Tibial nerve (tissue), 4 donors: Measurements from ENCODE around the gene CHL1. TPM values are rescaled to one million over a fixed set of nuclear protein-coding genes. Genes with fewer than 3 reads are reported as not detected.

Experiments used
- DNase-seq, 2 donors: peaks; one replicate each; pipeline ENCODE4 v3.0.0-alpha.2; 2019; ENCODE audit warnings: low spot score in 2 of 2
- H3K27ac ChIP-seq, 4 donors: fragments of 200-600 bp; sonication (generic) in 3 of 4; one replicate each; pipeline ENCODE4 v1.5.1; 2017 to 2019; ENCODE audit warnings: mild to moderate bottlenecking in 1 of 4
- H3K27me3 ChIP-seq, 2 donors: fragments of 200-600 bp; sonication (generic) in 1 of 2; one replicate each; pipeline versions ENCODE4 v1.5.1 to v1.6.0; 2017 to 2019
- H3K36me3 ChIP-seq, 3 donors: fragments of 200-600 bp; sonication (generic); one replicate each; pipeline ENCODE4 v1.5.1; 2018 to 2019
- H3K4me1 ChIP-seq, 4 donors: fragments of 200-600 bp; sonication (generic) in 3 of 4; one replicate each; pipeline ENCODE4 v1.5.1; 2017 to 2019
- H3K4me3 ChIP-seq, 4 donors: fragments of 200-600 bp; sonication (generic) in 3 of 4; one replicate each; pipeline ENCODE4 v1.5.1; 2017 to 2019; ENCODE audit warnings: mild to moderate bottlenecking in 1 of 4, moderate library complexity in 1 of 4
- H3K9me3 ChIP-seq, 4 donors: fragments of 200-600 bp; sonication (generic) in 3 of 4; one replicate each; pipeline ENCODE4 v1.5.1; 2017 to 2019
- CTCF ChIP-seq, 5 experiments: fragments of 200-600 bp in 3 of 5; fragments of 450-650 bp in 2 of 5; sonication (generic) in 3 of 5; IDR thresholded peaks; one replicate each; pipeline ENCODE4 v1.5.1; 2016 to 2019; ENCODE audit warnings: antibody characterized with exemption in 5 of 5, mild to moderate bottlenecking in 3 of 5, moderate library complexity in 2 of 5
- EP300 ChIP-seq, 2 donors: sonication (generic); formaldehyde crosslinking; IDR thresholded peaks; one replicate each; pipeline ENCODE4 v1.6.1; 2017; ENCODE audit warnings: antibody characterized with exemption in 2 of 2, mild to moderate bottlenecking in 1 of 2
- POLR2A ChIP-seq, 2 donors: fragments of 450-650 bp; IDR thresholded peaks; one replicate each; pipeline ENCODE4 v1.6.1; 2017; ENCODE audit warnings: antibody characterized with exemption in 2 of 2, mild to moderate bottlenecking in 2 of 2, moderate library complexity in 2 of 2
- WGBS, 2 donors: methylation state at CpG; one replicate each; pipeline ENCODE4 v1.1.5; 2018; 5-methylcytosine and 5-hydroxymethylcytosine counted together
- total RNA-seq, 4 donors: library from RNA; depleted of rRNA; stranded (reverse); fragments of >200 nt; gene quantifications; one replicate each; pipeline ENCODE4 v1.1.0, GENCODE V29; 2016

The CHL1 gene
- total RNA-seq, 4 donors from 2014 or later: 156 to 290 (median 235) TPM

GRCh38 chr3:352599-352998, 156.0 kb downstream of the CHL1 start:
- no peaks in the 10 kb centered on the region for H3K9me3 ChIP-seq
- 91% methylated on average over 1 of the region's 1 CpG for WGBS, 2 donors

GRCh38 chr3:353191-353739, 156.7 kb downstream of the CHL1 start:
- 85% methylated on average over 3 of the region's 3 CpGs for WGBS, 2 donors
- Histone ChIP-seq H3K9me3 (no peaks in the 10 kb centered on the region), H3K27ac (no peak overlapping the region), H3K27me3 (no peaks in the 10 kb centered on the region), H3K4me1 (peaks cover 0 to 5% (median 2%) of the 10 kb centered on the region in 4 donors), H3K36me3 (peaks cover 0 to 8% (median 0%) of the 10 kb centered on the region in 3 donors), H3K4me3 (no peak overlapping the region)
- DNase-seq: no peak
- TF ChIP-seq EP300 (IDR thresholded peaks at IDR 0.05): no peak
- no peak for TF ChIP-seq CTCF (IDR thresholded peaks at IDR 0.05)
- no peak for TF ChIP-seq POLR2A (IDR thresholded peaks at IDR 0.05)

More at GRCh38 chr3:352599-352998, 156.0 kb downstream of the CHL1 start:
- H3K27me3 ChIP-seq: no peaks in the 10 kb centered on the region
- H3K36me3 ChIP-seq: peaks cover 0 to 8% (median 0%) of the 10 kb centered on the region in 3 donors
- DNase-seq: no peak
- H3K4me1 ChIP-seq: peaks cover 0 to 5% (median 2%) of the 10 kb centered on the region in 4 donors
- H3K27ac ChIP-seq: no peak overlapping the region
- TF ChIP-seq POLR2A (IDR thresholded peaks at IDR 0.05): no peak
- TF ChIP-seq EP300 (IDR thresholded peaks at IDR 0.05): no peak
- TF ChIP-seq CTCF (IDR thresholded peaks at IDR 0.05): no peak
- no peak overlapping the region for H3K4me3 ChIP-seq

- DNase-seq: peak in 1 of 2 donors; percentile 76
- Histone ChIP-seq H3K27me3 (no peaks in the 10 kb centered on the region), H3K4me3 (no peak overlapping the region), H3K36me3 (no peaks in the 10 kb centered on the region), H3K4me1 (peaks cover 0 to 5% (median 2%) of the 10 kb centered on the region in 4 donors), H3K9me3 (no peaks in the 10 kb centered on the region), H3K27ac (no peak overlapping the region)
- TF ChIP-seq CTCF (IDR thresholded peaks at IDR 0.05) (peak; percentile 63 to 80 (median 77)), EP300 (IDR thresholded peaks at IDR 0.05) (no peak)
- WGBS, 2 donors: 17 to 25% methylated on average over 3 of the region's 3 CpGs
Measured at GRCh38 chr3:354432-354831, 157.9 kb downstream of the CHL1 start.

- no peaks in the 10 kb centered on the region for H3K36me3 ChIP-seq
- DNase-seq: no peak
- H3K27me3 ChIP-seq: no peaks in the 10 kb centered on the region
- no peaks in the 10 kb centered on the region for H3K9me3 ChIP-seq
- H3K27ac ChIP-seq: peak overlapping the region in 1 of 4 donors; percentile 46
- no peak overlapping the region for H3K4me3 ChIP-seq
- no peak for TF ChIP-seq POLR2A (IDR thresholded peaks at IDR 0.05)
- TF ChIP-seq CTCF (IDR thresholded peaks at IDR 0.05): no peak
- TF ChIP-seq EP300 (IDR thresholded peaks at IDR 0.05): no peak
- peaks cover 0 to 5% (median 2%) of the 10 kb centered on the region in 4 donors for H3K4me1 ChIP-seq
- WGBS, 2 donors: 36 to 49% methylated on average over 8 of the region's 8 CpGs
Measured at GRCh38 chr3:355622-356021, 159.1 kb downstream of the CHL1 start.

GRCh38 chr3:356952-357351, 160.4 kb downstream of the CHL1 start:
- no peaks in the 10 kb centered on the region for H3K27me3 ChIP-seq
- H3K4me3 ChIP-seq: no peak overlapping the region
- H3K9me3 ChIP-seq: no peaks in the 10 kb centered on the region
- no peak overlapping the region for H3K27ac ChIP-seq
- no peaks in the 10 kb centered on the region for H3K36me3 ChIP-seq
- WGBS, 2 donors: 34 to 41% methylated on average over 4 of the region's 4 CpGs
- TF ChIP-seq CTCF (IDR thresholded peaks at IDR 0.05): no peak
- TF ChIP-seq EP300 (IDR thresholded peaks at IDR 0.05): no peak
- TF ChIP-seq POLR2A (IDR thresholded peaks at IDR 0.05): no peak
- peaks cover 0 to 5% (median 2%) of the 10 kb centered on the region in 4 donors for H3K4me1 ChIP-seq
- no peak for DNase-seq
